GM19452 (cell line): ENCODE measurements around the gene ROR1.
A peak's percentile ranks its signal among the peaks of the same experiment; 100 is the strongest.

Experiments used
- ATAC-seq: cut with Tn5 transposase; IDR thresholded peaks from one replicate; pipeline ENCODE4 v1.9.1; 2021; ENCODE audit not compliant: unreplicated experiment

ROR1 gene

GRCh38 chr1:64163970-64164369 is 390.2 kb downstream of the ROR1 start:
- no peak for ATAC-seq

GRCh38 chr1:64166629-64167028 is 392.8 kb downstream of the ROR1 start:
- ATAC-seq, result no peak

GRCh38 chr1:64167176-64167575 is 393.4 kb downstream of the ROR1 start:
- ATAC-seq, result no peak

- no peak for ATAC-seq
Observed at GRCh38 chr1:64171246-64171645, 397.4 kb downstream of the ROR1 start.

- peak; percentile 77 for ATAC-seq
Observed at GRCh38 chr1:64171797-64172281, 398.0 kb downstream of the ROR1 start.

GRCh38 chr1:64172458-64172983 is 398.7 kb downstream of the ROR1 start:
- no peak for ATAC-seq

- no peak for ATAC-seq
Observed at GRCh38 chr1:64173336-64173940, 399.6 kb downstream of the ROR1 start.

- ATAC-seq, result no peak
Observed at GRCh38 chr1:64175639-64176038, 401.8 kb downstream of the ROR1 start.

GRCh38 chr1:64176659-64177058 is 402.8 kb downstream of the ROR1 start:
- no peak for ATAC-seq

GRCh38 chr1:64179588-64179987 is 405.8 kb downstream of the ROR1 start:
- no peak for ATAC-seq

- no peak for ATAC-seq
Observed at GRCh38 chr1:64182207-64182606, 408.4 kb downstream of the ROR1 start.

GRCh38 chr1:64183395-64184002 is 409.7 kb downstream of the ROR1 start:
- no peak for ATAC-seq

GRCh38 chr1:64184003-64184440 is 410.2 kb downstream of the ROR1 start:
- ATAC-seq, result no peak

- ATAC-seq, result no peak
Observed at GRCh38 chr1:64186138-64186897, 412.5 kb downstream of the ROR1 start.

- ATAC-seq, result no peak
Observed at GRCh38 chr1:64186898-64187280, 413.1 kb downstream of the ROR1 start.

- ATAC-seq, result no peak
Observed at GRCh38 chr1:64187646-64188045, 413.8 kb downstream of the ROR1 start.

- ATAC-seq, result no peak
Observed at GRCh38 chr1:64192290-64192689, 418.5 kb downstream of the ROR1 start.

GRCh38 chr1:64194168-64195080 is 420.6 kb downstream of the ROR1 start:
- ATAC-seq, result no peak

- ATAC-seq, result no peak
Observed at GRCh38 chr1:64195081-64195395, 421.2 kb downstream of the ROR1 start.

GRCh38 chr1:64196074-64196870 is 422.5 kb downstream of the ROR1 start:
- no peak for ATAC-seq
